Fibroblast of the aortic adventitia (primary cell): Measurements from ENCODE around the gene TRMU. TPM values are rescaled to one million over a fixed set of nuclear protein-coding genes. Genes with fewer than 3 reads are reported as not detected.

Experiments used
- DNase-seq: peaks from one replicate; pipeline ENCODE4 v3.0.0-alpha.2; 2010; ENCODE audit warnings: low read depth
- H3K4me3 ChIP-seq: 2 replicates; pipeline ENCODE4 v1.5.1; 2011; ENCODE audit warnings: low read depth, mild to moderate bottlenecking, control low read depth, low read length, moderate library complexity
- CTCF ChIP-seq: IDR thresholded peaks from 2 replicates; pipeline ENCODE4 v1.5.1; 2011; ENCODE audit warnings: mild to moderate bottlenecking, low read length, control low read depth, inconsistent platforms; ENCODE audit not compliant: insufficient read depth
- total RNA-seq: library from RNA; depleted of rRNA; stranded (reverse); fragments of >200 nt; gene quantifications from 2 replicates; pipeline ENCODE4 v1.2.3, GENCODE V29; 2012; ENCODE audit warnings: low replicate concordance

Gene TRMU
- total RNA-seq, 1 donor: 23.1 TPM

GRCh38 chr22:46294784-46295183, 40.7 kb upstream of the TRMU start:
- DNase-seq: no peak
- no peak overlapping the region for H3K4me3 ChIP-seq
- TF ChIP-seq CTCF: no peak

- DNase-seq: no peak
- peak overlapping the region; percentile 76 for H3K4me3 ChIP-seq
- TF ChIP-seq CTCF: no peak
Measured at GRCh38 chr22:46295277-46295971, 40.1 kb upstream of the TRMU start.

GRCh38 chr22:46296257-46297150, 39.0 kb upstream of the TRMU start, which contains the start of gene GTSE1:
TSS of gene GTSE1 (plus strand) at chr22:46296870. CDS start at chr22:46297401, 531 bp downstream.
- peak within 1 kb of the TSS; percentile 76 for H3K4me3 ChIP-seq
- no peak for TF ChIP-seq CTCF
- peak; percentile 97 for DNase-seq

GRCh38 chr22:46297151-46297812, 38.2 kb upstream of the TRMU start:
- no peak for TF ChIP-seq CTCF
- peak; percentile 20 for DNase-seq
- peak overlapping the region; percentile 76 for H3K4me3 ChIP-seq

GRCh38 chr22:46299101-46299500, 36.4 kb upstream of the TRMU start:
- no peak for TF ChIP-seq CTCF
- H3K4me3 ChIP-seq: no peak overlapping the region
- DNase-seq: no peak

GRCh38 chr22:46300491-46300890, 35.0 kb upstream of the TRMU start:
- no peak overlapping the region for H3K4me3 ChIP-seq
- no peak for TF ChIP-seq CTCF
- no peak for DNase-seq
